ENCODE data around the gene CHMP4A. TPM values are rescaled to one million over a fixed set of nuclear protein-coding genes. Genes with fewer than 3 reads are reported as not detected.

CHMP4A gene
- total and polyA plus RNA-seq, 11 donors, result 20.2 to 72.8 (median 34.5) TPM

DNA sequence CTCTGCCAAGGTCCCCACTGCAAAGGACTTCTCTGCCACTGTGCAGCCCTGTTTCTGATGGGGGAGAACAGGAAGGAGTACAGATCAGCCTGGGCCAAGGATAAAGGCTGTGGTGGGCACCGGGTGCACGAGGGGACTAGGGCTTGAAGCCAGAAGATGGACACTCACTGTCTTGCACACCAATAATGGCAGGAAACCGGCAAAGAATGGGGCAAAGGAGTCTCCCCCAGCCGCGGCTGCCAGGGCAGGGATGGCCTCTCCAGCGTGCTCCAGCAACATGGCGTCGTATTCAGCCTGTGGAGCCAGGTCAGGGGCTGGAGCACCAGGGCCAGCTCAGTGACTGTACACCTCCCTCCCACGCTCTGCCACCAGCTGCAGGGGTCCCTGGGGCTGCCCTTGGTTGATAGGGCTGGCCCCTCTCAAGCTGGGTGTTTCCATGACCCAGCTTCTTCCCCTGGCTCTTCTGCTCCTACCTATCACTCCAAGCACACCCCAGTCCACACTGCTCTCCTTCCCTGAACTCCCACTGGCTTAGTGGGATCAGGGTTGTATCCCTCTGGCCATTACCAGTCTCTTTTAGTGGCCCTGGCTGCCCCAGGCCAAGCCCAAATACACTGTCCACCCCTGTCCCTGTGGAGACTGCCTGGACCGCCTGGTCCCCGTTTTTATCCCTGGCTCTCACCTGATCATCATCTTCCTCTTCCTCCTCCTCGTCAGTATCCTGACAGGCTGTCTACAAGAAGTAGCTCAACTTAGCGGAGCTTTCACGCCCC, 31.0 kb downstream of the CHMP4A start:
- WGBS, 4 donors, result 85 to 89% (median 87%) methylated on average over 12 to 14 of the region's 14 CpGs
- DNase-seq (no peak), ATAC-seq (no peak)
- Histone ChIP-seq H3K4me1 (peaks cover 0 to 18% (median 9%) of the 10 kb centered on the region in 12 donors), H3K36me3 (peaks cover 4 to 98% (median 81%) of the 10 kb centered on the region in 9 donors), H3K4me3 (no peak overlapping the region), H3K27ac (no peak overlapping the region), H3K9me3 (no peaks in the 10 kb centered on the region), H3K27me3 (no peaks in the 10 kb centered on the region)
- TF ChIP-seq CTCF (IDR thresholded peaks at IDR 0.05) (no peak), POLR2A (IDR thresholded peaks at IDR 0.05) (no peak)
- intact Hi-C loops (cut with DNase I), result no loop called here

DNA sequence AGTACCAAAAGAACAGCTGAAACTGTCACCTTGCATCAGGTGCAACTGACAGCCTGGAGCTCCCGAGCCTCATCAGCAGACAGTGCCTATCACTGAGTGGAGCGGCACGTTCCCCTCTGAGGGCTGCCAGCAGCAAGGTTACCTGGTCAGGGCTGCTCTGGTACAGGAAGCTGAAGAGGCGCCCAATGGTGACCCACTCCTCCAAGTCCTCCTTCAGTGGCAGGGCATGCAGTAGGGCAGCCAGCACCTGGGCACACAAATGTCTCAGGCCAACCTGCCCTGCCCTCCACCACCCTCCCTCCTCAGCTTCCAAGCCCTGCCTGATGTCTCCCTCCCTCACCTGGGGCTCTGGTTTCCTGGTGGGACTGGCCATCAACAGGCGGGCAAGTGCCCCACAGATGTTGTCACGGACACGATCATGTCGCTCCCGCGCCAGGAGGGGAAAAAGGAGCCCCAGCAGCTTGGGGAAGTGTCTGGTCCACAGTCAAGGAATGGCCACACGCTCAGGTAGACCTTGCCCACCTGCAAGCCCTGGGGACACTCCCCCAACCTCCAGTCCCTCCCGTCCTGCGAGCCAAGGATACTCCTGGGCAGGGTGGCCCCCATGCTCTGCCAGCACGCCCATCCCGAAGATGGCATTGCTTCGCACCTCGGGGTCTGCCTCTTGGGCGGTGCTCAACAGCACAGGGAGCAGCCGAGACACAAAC, 31.8 kb downstream of the CHMP4A start:
- Histone ChIP-seq H3K36me3 (peaks cover 4 to 100% (median 84%) of the 10 kb centered on the region in 9 donors), H3K27ac (no peak overlapping the region), H3K4me1 (peaks cover 0 to 17% (median 9%) of the 10 kb centered on the region in 12 donors), H3K4me3 (no peak overlapping the region), H3K9me3 (no peaks in the 10 kb centered on the region), H3K27me3 (no peaks in the 10 kb centered on the region)
- DNase-seq (peak in 1 of 5 donors; percentile 13), ATAC-seq (no peak)
- 81 to 94% (median 89%) methylated on average over 9 to 19 of the region's 19 CpGs for WGBS, 4 donors
- intact Hi-C loops (cut with DNase I), result no loop called here
- TF ChIP-seq CTCF (IDR thresholded peaks at IDR 0.05) (no peak), POLR2A (IDR thresholded peaks at IDR 0.05) (no peak)

DNA sequence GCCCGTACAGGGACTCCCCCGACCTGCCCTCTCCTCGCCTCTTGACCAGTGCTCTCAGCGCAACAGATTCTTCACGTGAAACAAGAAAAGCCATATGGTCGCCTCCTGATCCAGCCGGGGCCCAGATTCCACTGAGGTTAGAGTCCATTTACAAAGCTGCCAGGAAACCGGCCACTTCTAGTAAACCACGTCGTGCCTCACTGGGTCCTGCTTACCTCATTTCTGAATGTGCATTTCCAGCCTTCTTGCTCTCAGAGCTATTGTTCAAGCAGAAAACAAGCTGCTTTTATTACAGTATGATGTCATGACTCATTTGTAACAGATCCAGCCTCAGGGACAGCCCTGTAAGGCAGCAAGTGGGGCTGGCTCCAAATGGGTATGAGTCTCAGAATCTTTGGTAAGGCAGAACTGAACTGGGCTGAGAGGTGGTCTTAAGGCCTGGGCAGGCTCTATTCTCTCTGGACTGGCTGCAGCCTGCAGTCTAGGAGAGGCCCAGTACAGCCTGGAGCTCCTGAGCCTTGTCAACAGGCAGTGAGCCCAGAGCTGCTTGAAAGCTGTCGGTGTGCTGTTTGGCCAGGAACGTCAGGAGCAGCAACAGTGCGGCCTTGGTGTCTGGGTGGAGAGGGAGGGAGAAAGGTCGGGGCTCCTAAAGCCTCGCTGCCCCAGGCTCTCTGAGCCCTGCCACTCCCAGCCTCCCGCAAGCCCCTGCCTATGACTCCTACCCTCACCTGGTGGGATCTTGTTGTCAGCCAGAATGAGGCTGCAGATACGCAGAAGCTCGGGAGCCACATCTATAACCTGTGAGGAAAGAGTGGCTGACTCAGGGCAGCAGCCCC, 33.1 kb downstream of the CHMP4A start:
- Histone ChIP-seq H3K27ac (peak overlapping the region; percentile 45 to 86 (median 68)), H3K27me3 (no peaks in the 10 kb centered on the region), H3K36me3 (peaks cover 4 to 98% (median 78%) of the 10 kb centered on the region in 9 donors), H3K4me3 (no peak overlapping the region), H3K9me3 (no peaks in the 10 kb centered on the region), H3K4me1 (peaks cover 0 to 17% (median 9%) of the 10 kb centered on the region in 12 donors)
- WGBS, 4 donors, result 59 to 82% (median 71%) methylated on average over 18 of the region's 18 CpGs
- ATAC-seq (peak; percentile 45 to 72 (median 64)), DNase-seq (peak in 2 of 5 donors; percentile 17 to 64)
- intact Hi-C loops (cut with DNase I), result no loop called here
- TF ChIP-seq POLR2A (IDR thresholded peaks at IDR 0.05) (no peak), CTCF (IDR thresholded peaks at IDR 0.05) (no peak)
